ENCODE results near the gene PPP2R2B. TPM values are rescaled to one million over a fixed set of nuclear protein-coding genes. Genes with fewer than 3 reads are reported as not detected.

Gene PPP2R2B
- total and polyA plus RNA-seq, 2 donors (not counting 1 experiment from before 2014, with no cell fraction given) = 0.67 to 1.5 TPM

DNA sequence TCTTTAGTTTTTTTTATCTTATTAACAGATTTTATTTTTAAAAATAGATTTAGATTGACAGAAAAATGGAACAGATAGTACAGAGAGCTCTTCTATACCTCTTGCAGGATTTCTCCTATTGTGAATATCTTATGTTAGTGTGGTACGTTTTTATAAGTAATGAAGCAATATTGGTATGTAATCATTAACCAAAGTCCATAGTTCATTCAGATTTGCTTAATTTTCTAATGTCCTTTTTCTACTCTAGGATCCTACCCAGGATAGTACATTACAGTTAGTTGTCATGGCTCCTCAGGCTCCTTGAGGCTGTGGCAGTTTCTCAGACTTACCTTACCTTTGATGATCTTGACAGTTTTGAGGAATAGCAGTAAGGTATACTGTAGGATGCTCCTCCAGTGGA, 30.4 kb downstream of the PPP2R2B start:
- Histone ChIP-seq H4K20me1 (ENCODE audit: control insufficient read depth, extremely low read depth, insufficient read depth, low read length) (no peaks in the 10 kb centered on the region), H3K9ac (ENCODE audit: insufficient read depth, low read length) (no peak overlapping the region), H3K36me3 (ENCODE audit: control insufficient read depth, insufficient read depth, low read length) (no peaks in the 10 kb centered on the region), H3K4me2 (ENCODE audit: extremely low read depth, insufficient read depth, low read length) (no peak overlapping the region), H3K79me2 (ENCODE audit: control insufficient read depth, insufficient read depth, low read length) (no peaks in the 10 kb centered on the region), H3K4me1 (ENCODE audit: control insufficient read depth, extremely low read depth, insufficient read depth, low read length) (no peaks in the 10 kb centered on the region), H2AFZ (ENCODE audit: low read length) (no peak overlapping the region), H3K4me3 (replicated peaks in 1 of 4; ENCODE audit: control extremely low read depth in 1 of 4, insufficient read depth in 1 of 4, low read depth in 3 of 4, low read length in 4 of 4) (no peak overlapping the region), H3K27ac (ENCODE audit: insufficient read depth, low read length) (no peak overlapping the region), H3K9me3 (ENCODE audit: control insufficient read depth, insufficient read depth, low read depth, low read length) (no peaks in the 10 kb centered on the region), H3K27me3 (ENCODE audit: control insufficient read depth, insufficient read depth, low read length) (no peaks in the 10 kb centered on the region)
- TF ChIP-seq CTCF (conservative IDR thresholded peaks at IDR 0.05 in 1 of 2, IDR thresholded peaks at IDR 0.05 in 1 of 2; ENCODE audit: low read depth in 1 of 2, low read length in 2 of 2) (no peak), EZH2 (IDR thresholded peaks at IDR 0.05; ENCODE audit: low read length, missing control alignments) (no peak)
- no peak for DNase-seq (ENCODE audit: low read depth in 2 of 2)

GRCh38 chr5:146840016-146840415, 38.5 kb downstream of the PPP2R2B start:
- no peak overlapping the region for H2AFZ ChIP-seq (ENCODE audit: low read length)
- H3K9me3 ChIP-seq (ENCODE audit: control insufficient read depth, insufficient read depth, low read depth, low read length) = no peaks in the 10 kb centered on the region
- no peaks in the 10 kb centered on the region for H3K79me2 ChIP-seq (ENCODE audit: control insufficient read depth, insufficient read depth, low read length)
- H4K20me1 ChIP-seq (ENCODE audit: control insufficient read depth, extremely low read depth, insufficient read depth, low read length) = no peaks in the 10 kb centered on the region
- no peak for TF ChIP-seq CTCF (conservative IDR thresholded peaks at IDR 0.05 in 1 of 2, IDR thresholded peaks at IDR 0.05 in 1 of 2; ENCODE audit: low read depth in 1 of 2, low read length in 2 of 2)
- no peak for TF ChIP-seq EZH2 (IDR thresholded peaks at IDR 0.05; ENCODE audit: low read length, missing control alignments)
- H3K27me3 ChIP-seq (ENCODE audit: control insufficient read depth, insufficient read depth, low read length) = no peaks in the 10 kb centered on the region
- no peak overlapping the region for H3K4me2 ChIP-seq (ENCODE audit: extremely low read depth, insufficient read depth, low read length)
- H3K36me3 ChIP-seq (ENCODE audit: control insufficient read depth, insufficient read depth, low read length) = no peaks in the 10 kb centered on the region
- no peak overlapping the region for H3K27ac ChIP-seq (ENCODE audit: insufficient read depth, low read length)
- H3K4me1 ChIP-seq (ENCODE audit: control insufficient read depth, extremely low read depth, insufficient read depth, low read length) = no peaks in the 10 kb centered on the region
- H3K9ac ChIP-seq (ENCODE audit: insufficient read depth, low read length) = no peak overlapping the region
- DNase-seq (ENCODE audit: low read depth in 2 of 2) = no peak
- H3K4me3 ChIP-seq (replicated peaks in 1 of 4; ENCODE audit: control extremely low read depth in 1 of 4, insufficient read depth in 1 of 4, low read depth in 3 of 4, low read length in 4 of 4) = no peak overlapping the region

DNA sequence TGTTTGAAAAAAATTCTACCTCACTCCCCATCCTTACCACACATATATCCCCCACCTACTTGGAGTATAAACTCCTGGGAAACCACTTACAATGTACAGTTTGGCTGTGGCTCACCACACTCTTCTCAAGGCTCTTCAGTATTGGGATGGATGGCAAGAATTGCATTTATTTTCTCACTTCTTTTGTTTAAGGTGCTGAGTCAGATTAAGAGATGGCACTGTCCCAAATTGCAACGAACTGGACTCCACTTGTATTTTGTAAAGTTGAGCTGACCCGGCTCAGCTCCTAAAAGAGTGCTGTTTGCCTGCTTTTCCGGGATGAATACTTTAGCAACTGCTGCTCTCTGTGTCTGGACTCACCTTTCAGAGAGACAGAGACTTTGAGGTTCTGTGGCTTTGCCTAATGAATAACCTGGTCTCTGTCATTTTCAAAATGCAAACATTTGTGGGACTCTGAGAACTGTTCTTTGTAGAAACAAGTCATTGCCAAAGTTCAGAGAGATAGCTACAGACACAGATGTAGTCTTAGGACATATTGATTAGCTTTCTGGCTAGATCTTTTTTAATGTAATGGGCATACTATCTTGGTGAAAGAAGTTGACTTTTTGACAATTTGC, 42.2 kb downstream of the PPP2R2B start:
- Histone ChIP-seq H3K36me3 (ENCODE audit: control insufficient read depth, insufficient read depth, low read length) (no peaks in the 10 kb centered on the region), H3K4me2 (ENCODE audit: extremely low read depth, insufficient read depth, low read length) (no peak overlapping the region), H3K4me3 (replicated peaks in 1 of 4; ENCODE audit: control extremely low read depth in 1 of 4, insufficient read depth in 1 of 4, low read depth in 3 of 4, low read length in 4 of 4) (no peak overlapping the region), H3K79me2 (ENCODE audit: control insufficient read depth, insufficient read depth, low read length) (no peaks in the 10 kb centered on the region), H3K9ac (ENCODE audit: insufficient read depth, low read length) (no peak overlapping the region), H4K20me1 (ENCODE audit: control insufficient read depth, extremely low read depth, insufficient read depth, low read length) (no peaks in the 10 kb centered on the region), H3K4me1 (ENCODE audit: control insufficient read depth, extremely low read depth, insufficient read depth, low read length) (no peaks in the 10 kb centered on the region), H3K9me3 (ENCODE audit: control insufficient read depth, insufficient read depth, low read depth, low read length) (no peaks in the 10 kb centered on the region), H2AFZ (ENCODE audit: low read length) (no peak overlapping the region), H3K27ac (ENCODE audit: insufficient read depth, low read length) (no peak overlapping the region), H3K27me3 (ENCODE audit: control insufficient read depth, insufficient read depth, low read length) (no peaks in the 10 kb centered on the region)
- TF ChIP-seq CTCF (conservative IDR thresholded peaks at IDR 0.05 in 1 of 2, IDR thresholded peaks at IDR 0.05 in 1 of 2; ENCODE audit: low read depth in 1 of 2, low read length in 2 of 2) (no peak), EZH2 (IDR thresholded peaks at IDR 0.05; ENCODE audit: low read length, missing control alignments) (no peak)
- peak in 1 of 2 donors; percentile 69 for DNase-seq (ENCODE audit: low read depth in 2 of 2)

All from fibroblast of lung (primary cell).